HG03159 (cell line): ENCODE results near the gene ATP2B1.
"Not testable (repeated sequence)": the region's sequence is repeated elsewhere in the genome, so short reads cannot be mapped to it uniquely, and the experiment has no call there.

ENCODE experiments used
- ATAC-seq: cut with Tn5 transposase; IDR thresholded peaks from one replicate; pipeline ENCODE4 v1.9.1; 2021; ENCODE audit warnings: mild to moderate bottlenecking, moderate library complexity; ENCODE audit not compliant: unreplicated experiment

Gene ATP2B1

GRCh38 chr12:89717759-89718523 is 9.3 kb upstream of the ATP2B1 start:
- ATAC-seq: no peak

DNA sequence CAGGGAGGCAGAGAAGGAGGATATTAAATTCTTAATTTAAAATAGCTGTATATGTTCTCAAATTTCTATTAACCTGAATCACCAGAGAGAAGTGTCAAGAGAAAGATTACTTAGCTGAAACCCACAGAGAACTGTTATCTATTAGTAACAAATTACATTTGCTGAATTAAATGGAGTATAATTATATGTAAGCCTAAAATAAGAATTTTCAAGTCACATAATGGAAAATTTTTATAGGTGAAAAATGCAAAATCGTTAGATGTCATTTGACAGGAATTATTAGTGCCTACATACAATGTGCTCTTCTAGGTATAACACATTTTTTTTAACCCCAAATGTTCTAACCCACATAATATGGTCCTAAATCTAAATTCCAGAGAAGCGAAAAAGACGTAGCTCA is 4.1 kb upstream of the ATP2B1 start:
- ATAC-seq: no peak

DNA sequence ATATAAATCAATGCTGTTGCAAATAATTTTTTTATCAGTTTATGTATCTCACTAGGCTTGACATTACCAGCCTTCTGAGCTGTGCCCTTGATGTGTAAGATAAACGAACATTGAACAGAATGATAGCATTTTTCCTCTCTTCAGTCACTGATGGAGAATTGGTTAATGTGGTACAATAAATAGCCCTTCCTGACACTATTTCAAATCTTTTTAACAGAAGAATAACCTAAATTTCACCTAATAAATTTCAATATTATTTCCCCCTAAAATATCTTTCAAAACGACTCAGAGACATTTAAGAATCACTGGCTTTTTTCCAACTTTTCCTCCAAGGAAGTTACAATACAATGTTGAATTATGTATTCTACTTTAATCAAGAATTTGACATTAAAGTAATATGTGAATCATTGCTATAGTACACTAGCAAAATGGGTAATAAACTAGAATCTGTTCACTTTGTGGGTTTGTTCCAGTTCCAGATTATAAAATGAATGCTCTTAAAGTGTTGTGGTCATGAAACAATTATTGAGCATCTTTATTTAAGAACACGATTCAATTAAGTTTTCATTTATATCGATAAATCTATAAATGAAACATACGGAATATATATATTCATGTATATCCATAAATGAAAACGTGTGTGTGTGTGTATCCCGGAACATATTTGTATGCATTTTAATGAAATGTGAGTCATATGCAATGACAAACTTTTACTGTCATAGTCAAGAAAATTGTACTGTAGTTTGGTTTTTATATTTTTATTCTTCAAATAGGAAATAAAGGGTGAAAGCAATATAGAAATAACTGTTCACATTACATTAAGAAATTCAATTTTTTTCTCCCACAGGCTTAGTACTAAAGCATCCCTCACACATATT is 2.5 kb upstream of the ATP2B1 start:
- no peak for ATAC-seq

DNA sequence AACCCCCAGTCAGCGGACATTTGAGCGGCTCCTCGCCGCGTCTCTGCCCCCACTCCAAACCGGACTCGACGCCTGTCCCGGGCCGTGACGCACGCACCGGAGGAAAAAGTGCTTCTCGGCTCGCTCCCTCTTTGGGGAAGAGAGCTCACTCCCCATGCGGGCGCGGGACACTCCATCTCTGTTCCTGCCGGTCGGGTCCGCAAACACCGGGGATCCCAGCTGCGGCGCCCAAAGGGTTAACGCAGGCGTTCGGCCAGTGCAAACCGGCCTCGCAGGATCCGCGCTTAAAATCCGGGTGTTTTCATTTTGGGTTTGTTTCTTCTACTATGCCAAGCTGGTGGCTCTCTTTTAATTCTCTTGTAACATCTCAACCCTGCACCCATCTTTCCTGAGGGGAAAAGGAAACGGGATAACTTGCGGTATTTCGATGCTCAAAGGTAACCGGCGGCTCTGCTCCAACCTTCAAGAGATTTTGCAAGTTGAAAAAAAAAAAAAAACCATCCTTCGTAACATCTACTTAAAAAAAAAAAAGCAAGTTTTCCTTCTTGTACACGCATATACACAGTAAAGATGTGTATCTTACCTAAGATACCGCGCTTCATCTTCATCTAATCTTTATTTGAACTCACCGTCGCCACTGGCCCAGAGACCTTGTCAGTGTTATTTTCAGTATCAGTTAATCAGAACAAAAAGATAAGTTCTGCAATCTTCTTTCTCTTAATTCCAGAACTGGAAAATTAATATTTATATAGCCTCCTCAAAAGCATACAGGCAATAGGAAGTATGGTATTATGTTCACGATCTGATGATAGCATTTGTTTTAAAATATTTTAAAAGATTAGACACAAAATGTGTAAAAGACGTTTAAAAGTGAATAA is 1.6 kb upstream of the ATP2B1 start:
- ATAC-seq: peak; percentile 1

- ATAC-seq: peak; percentile 61
Measured at GRCh38 chr12:89709157-89709994, 738 bp upstream of the ATP2B1 start.

- peak; percentile 0 for ATAC-seq
Measured at GRCh38 chr12:89707703-89708564, 704 bp downstream of the ATP2B1 start.

DNA sequence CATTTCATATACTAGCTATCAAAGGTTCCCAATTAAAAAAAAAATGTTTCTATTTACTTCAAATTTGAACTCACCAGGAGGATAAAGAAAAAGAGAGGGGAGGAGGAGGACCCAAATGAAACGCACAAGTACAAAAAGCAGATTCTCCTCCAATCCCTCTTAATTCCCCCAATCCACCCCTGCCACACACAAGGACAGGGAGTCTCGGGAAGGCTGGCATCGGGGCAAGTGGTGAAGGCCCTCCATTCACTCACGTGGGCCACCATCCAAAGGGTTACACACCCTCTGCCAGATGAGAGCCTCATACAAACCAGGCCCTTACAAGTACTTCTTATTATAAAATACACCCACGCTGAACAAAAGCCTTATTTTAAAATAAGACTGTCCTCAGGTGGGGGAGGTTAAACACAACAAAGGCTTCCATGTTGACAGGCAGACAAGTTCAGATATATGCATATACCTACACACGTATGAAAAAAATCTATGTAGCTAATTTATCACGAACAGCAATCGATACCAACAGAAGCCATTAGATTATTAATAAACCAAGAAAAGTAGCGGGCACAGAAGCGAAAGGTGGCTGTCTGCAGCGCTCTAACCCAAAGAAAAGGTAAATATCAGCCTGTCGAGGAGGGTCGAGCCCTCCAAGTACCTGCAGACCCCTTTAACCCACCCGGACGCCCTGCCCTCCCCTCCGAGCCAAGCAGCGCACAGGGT is 1.5 kb downstream of the ATP2B1 start:
- no peak for ATAC-seq

GRCh38 chr12:89706551-89706950 is 2.1 kb downstream of the ATP2B1 start:
- no peak for ATAC-seq

DNA sequence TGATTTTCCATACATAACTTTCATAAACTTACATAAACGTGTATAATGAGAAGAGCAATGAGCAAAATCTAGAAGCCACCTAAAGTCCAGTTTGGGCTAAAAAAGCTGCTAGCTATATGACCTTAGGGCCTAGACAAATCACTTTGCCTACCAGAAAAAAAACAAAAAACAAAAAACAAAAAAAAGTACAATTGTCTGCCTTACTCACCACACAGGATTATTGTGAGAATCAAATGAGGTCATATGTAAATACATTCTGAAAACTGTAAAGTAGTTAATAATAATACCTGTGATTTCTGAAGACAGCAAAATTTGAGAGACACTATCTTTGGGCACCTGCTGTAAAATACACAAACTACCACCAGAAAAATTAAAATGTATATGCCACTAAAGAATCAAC is 4.2 kb downstream of the ATP2B1 start:
- no peak for ATAC-seq

DNA sequence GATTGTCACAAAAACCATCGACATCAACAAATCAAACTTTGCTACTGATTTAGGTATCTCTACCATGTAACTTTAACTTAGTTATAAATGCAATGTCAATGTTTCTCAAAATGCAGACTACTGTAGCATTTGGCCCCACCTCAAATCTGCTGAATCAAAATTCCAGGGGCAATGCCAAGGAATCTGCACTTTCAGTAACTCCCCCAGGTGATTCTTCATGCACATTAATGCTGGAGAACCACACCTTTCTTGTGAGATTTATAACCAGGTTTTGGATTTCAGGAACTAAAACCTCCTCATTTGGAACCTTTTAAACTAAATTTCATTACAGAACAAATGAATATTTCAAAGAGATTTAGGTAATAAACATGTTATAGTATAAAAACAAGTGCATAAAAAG is 4.9 kb downstream of the ATP2B1 start:
- ATAC-seq: no peak

- ATAC-seq: no peak
Measured at GRCh38 chr12:89702503-89702902, 6.1 kb downstream of the ATP2B1 start.

GRCh38 chr12:89701606-89702206 is 6.9 kb downstream of the ATP2B1 start:
- no peak for ATAC-seq

- no peak for ATAC-seq
Measured at GRCh38 chr12:89700191-89700810, 8.3 kb downstream of the ATP2B1 start.

- ATAC-seq: no peak
Measured at GRCh38 chr12:89698607-89699006, 10.0 kb downstream of the ATP2B1 start.

DNA sequence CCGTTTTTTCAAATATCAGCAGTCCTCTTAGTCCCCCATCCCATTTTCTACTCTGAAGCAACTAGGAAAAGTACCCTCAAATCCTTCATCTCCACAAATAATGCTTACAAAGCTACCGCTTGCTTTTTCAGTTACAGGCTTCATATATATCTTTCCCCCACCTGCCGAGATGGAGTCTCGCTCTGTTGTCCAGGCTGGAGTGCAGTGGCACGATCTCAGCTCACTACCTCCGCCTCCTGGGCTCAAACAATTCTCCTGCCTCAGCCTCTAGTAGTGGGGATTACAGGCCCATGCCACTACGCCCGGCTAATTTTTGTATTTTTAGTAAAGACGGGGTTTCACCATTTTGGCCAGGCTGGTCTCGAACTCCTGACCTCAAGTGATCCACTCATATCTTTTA is 10.9 kb downstream of the ATP2B1 start:
- ATAC-seq: not testable (repeated sequence)

- no peak for ATAC-seq
Measured at GRCh38 chr12:89697296-89697695, 11.3 kb downstream of the ATP2B1 start.

GRCh38 chr12:89695830-89696229 is 12.8 kb downstream of the ATP2B1 start:
- ATAC-seq: peak; percentile 53

- no peak for ATAC-seq
Measured at GRCh38 chr12:89695100-89695499, 13.5 kb downstream of the ATP2B1 start.
